Hematopoietic multipotent progenitor cell treated with erythropoietin and hydrocortisone succinate and interleukin-3 and kit ligand, for 17 days (in vitro differentiated cells): ENCODE results near the gene BAAT.
"Not testable (repeated sequence)": the region's sequence is repeated elsewhere in the genome, so short reads cannot be mapped to it uniquely, and the experiment has no call there.

Experiments
- DNase-seq: peaks from one replicate; pipeline ENCODE4 v3.0.0-alpha.2; 2015; ENCODE audit warnings: low spot score

BAAT gene

DNA sequence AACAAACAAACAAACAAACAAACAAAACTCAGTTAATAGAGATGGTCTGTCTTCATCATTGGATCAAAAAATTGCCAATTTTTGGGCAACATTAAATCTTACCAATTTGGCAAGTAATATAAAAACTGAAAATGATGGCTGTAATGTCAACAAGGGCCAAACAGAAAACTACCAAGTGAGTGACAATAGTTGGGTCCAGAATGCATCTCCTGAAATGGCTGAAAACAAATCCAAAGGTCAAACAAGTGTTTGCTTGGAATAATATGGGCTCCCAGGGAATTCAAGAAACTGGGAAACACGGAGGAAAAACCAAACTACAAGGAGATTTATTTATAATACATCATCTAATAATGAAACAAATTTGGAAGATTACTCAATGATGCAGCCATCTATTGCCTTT is 25.1 kb downstream of the BAAT start:
- no peak for DNase-seq

- no peak for DNase-seq
These were observed 28.2 kb downstream of the BAAT start for GRCh38 chr9:101356619-101357018.

- no peak for DNase-seq
These were observed 29.8 kb downstream of the BAAT start for GRCh38 chr9:101354765-101355708.

GRCh38 chr9:101354143-101354764 is 30.6 kb downstream of the BAAT start:
- no peak for DNase-seq

DNA sequence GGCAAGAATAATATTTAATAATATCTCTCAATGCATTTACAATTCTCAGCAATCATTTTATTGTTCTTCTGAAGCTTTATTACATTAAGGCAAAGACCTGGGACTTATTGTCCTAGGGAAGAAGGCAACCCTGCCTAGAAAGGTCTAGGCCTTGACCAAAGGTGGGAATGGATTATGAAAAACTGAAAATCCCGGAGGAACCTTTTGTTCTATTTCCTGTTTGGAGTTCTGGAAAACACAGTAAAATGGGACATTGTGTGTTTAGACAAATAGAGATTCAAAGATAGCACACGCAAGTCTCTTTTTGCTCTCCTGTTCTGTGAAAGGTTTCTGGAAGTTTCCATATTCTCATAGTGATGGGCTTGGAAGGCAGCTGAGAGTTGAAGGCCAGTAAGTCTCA is 31.1 kb downstream of the BAAT start:
- DNase-seq: no peak

DNA sequence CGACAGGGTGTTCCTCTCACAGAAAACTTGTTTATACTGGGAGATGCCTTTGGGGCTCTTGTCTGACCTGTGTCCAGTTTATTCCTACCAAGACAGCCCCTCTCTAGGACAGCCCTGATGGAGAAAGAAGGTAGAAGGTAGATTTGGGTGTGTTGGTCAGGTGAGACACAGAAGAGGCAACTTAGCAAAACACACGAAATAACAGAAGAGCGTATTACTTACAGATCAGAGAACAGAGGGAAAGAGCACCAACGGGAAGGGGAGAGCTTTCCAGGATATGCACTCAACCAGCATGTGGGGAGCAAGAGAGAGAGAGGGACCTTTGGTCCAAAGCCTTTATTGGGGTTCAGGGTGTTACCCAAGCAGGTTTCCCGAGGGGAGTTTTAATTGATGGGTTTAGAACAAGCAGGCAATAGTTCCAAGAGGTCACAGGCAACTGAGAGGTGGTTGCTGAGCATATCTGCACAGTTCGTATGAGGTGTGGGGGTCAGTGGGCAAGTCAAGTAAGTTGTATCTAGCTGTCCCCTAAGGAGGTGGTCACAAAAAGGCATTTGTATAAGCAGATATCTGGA is 31.8 kb downstream of the BAAT start:
- DNase-seq: no peak

- no peak for DNase-seq
These were observed 34.5 kb downstream of the BAAT start for GRCh38 chr9:101350285-101350684.

DNA sequence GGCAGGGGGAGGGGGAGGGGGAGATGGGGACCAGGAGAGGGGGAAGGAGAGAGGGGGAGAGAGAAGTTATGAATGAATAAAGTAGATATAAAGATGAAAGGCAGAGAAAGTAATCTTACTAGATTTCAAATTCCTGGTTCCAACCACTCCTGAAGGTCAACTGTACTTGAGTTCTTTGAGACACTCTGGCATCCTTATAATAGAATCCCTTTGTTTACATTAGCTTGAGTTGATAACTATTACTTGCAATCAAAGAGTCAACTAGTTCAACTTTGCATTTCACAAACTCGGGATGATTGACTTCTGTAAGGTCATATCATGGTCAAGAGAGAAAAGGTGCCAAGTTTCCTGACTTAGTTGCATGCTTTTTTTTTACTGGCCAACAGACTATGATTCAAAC is 42.2 kb downstream of the BAAT start:
- no peak for DNase-seq

DNA sequence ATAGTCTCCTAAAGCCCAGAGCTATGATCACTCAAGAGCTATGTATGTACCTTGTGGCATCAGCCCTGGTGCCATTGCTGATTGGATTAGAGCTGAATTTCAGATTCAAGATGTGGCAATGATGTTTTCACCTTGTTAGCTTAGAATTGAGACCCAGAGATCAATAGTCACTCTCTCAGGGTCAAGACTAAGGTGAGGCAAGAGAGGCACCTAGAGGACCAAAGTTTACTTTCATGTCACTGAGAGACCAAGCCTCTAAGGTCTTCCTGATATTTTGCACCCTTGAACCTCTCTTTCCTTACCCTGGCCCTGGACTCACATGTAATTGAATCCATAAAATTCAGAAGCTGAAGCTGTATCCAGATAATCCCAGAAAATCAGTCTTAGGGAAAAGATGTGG is 42.8 kb downstream of the BAAT start:
- no peak for DNase-seq

DNA sequence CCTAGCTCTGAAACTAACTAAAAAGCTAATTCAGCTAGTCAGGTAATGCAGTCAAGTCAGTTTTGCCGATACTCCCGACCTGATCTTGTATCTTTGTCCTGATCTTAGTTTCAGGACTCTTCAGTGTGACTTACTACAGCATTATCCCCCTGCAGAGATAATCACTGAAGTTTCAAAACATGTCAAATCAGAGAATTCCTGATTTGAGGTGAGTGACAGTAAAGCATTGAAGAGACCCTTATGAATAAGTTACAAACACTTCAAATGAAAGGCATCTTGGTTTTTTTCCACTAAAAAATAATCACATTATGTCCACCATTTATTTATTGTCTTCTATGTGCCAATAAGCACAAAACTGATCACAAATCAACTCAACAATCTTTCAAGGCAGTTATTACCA is 47.6 kb downstream of the BAAT start:
- DNase-seq: no peak

- no peak for DNase-seq
These were observed 48.7 kb downstream of the BAAT start for GRCh38 chr9:101336091-101336490.

GRCh38 chr9:101333926-101334702 is 50.7 kb downstream of the BAAT start:
- DNase-seq: no peak

DNA sequence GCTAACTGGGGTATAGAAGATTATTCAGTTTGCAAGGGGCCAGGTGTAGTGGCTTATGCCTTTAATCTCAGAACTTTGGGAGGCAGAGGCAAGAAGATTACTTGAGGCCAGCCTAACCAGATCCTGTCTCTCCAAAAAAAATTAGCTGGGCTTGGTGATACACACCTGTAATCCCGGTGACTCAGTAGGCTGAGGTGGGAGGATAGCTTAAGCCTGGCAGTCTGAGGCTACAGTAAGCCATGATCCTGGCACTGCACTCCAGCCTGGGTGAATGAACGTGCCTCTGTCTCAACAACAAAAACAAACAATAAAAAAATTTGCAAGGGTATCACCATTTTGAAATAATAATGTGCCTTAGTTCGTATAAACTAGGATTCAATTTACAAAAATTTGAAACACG is 51.3 kb downstream of the BAAT start:
- DNase-seq: no peak

DNA sequence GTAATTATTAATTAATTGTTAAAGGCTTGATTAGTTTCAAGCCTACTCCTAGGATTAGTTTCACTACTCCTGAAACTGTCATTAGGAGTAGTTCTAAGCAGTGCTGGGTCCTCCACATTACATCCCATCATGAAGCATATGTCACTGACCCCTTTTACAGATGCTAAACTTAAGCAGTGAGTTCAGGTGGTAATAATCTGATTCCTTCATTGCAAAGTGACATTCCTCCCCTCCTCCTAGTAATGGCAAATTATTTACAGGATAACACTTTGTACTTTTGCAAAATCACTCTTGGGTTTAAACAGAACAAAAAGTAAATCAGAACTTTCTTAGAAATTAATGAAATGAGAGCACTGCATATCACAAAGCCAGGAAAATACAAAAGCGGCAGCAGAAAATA is 52.4 kb downstream of the BAAT start:
- DNase-seq: no peak

- DNase-seq: not testable (repeated sequence)
These were observed 57.3 kb downstream of the BAAT start for GRCh38 chr9:101327422-101327909.

- DNase-seq: no peak
These were observed 58.3 kb downstream of the BAAT start for GRCh38 chr9:101326501-101326900.

- DNase-seq: no peak
These were observed 58.8 kb downstream of the BAAT start for GRCh38 chr9:101326035-101326434.

GRCh38 chr9:101325053-101325452 is 59.8 kb downstream of the BAAT start:
- no peak for DNase-seq

- no peak for DNase-seq
These were observed 60.5 kb downstream of the BAAT start for GRCh38 chr9:101324245-101324804.

GRCh38 chr9:101323129-101323528 is 61.7 kb downstream of the BAAT start:
- no peak for DNase-seq

GRCh38 chr9:101317735-101318134 is 67.1 kb downstream of the BAAT start:
- DNase-seq: no peak

DNA sequence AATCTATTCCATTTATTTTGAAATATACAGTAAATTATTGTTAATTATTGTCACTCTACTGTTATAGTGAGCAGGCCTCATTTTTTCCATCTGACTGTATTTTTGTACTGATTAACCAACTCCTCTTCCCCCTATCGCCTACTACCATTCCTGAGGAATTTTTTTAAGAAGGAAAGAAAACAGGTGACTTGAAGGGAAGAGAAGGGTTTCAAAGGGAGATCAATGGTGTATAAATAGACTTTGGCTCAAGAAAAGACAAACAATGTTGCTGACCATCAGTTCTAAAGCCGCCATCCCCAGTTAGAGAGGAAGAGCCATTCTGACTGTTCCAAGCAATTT is 69.7 kb downstream of the BAAT start:
- no peak for DNase-seq
